ENCODE data around the gene ZBTB46. TPM values are rescaled to one million over a fixed set of nuclear protein-coding genes. Genes with fewer than 3 reads are reported as not detected.

ZBTB46 gene
- total RNA-seq, 5 donors from 2014 or later (not counting 1 experiment from before 2014, with no cell fraction given) = 0.20 to 0.95 (median 0.30) TPM

DNA sequence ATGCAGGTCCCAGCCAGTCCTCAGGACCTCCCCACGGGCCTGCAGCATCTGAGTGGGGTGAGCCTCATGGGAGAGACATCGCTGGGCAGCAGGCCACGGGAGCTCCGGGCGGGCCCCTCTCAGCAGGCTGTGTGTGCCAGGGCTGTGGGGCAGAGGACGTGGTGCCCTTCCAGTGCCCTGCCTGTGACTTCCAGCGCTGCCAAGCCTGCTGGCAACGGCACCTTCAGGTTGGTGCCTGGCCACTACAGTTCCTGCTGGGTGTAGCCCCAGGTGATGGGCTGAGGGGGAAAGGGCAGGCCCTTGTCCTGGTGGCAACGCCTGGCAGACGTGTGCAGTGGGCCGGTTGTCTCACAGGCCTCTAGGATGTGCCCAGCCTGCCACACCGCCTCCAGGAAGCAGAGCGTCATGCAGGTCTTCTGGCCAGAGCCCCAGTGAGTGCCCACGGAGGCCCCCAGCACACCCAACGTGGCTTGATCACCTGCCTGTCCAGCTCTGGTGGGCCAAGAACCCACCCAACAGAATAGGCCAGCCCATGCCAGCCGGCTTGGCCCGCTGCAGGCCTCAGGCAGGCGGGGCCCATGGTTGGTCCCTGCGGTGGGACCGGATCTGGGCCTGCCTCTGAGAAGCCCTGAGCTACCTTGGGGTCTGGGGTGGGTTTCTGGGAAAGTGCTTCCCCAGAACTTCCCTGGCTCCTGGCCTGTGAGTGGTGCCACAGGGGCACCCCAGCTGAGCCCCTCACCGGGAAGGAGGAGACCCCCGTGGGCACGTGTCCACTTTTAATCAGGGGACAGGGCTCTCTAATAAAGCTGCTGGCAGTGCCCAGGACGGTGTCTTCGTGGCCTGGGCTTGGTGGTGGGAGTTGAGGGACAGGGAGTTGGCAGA is 135.4 kb downstream of the ZBTB46 start:
- peak overlapping the region in 1 of 2 donors; percentile 55 for H3K27ac Mint-ChIP-seq
- H3K9me3 Mint-ChIP-seq = no peaks in the 10 kb centered on the region
- no peak overlapping the region for H3K27ac ChIP-seq (ENCODE audit: low read length)
- DNase-seq = no peak
- no peak for ATAC-seq (replicated peaks in 1 of 4)
- H3K36me3 Mint-ChIP-seq = no peaks in the 10 kb centered on the region
- no peaks in the 10 kb centered on the region for H3K27me3 Mint-ChIP-seq
- no peak overlapping the region for H3K4me3 ChIP-seq (ENCODE audit: control insufficient read depth in 1 of 2, extremely low read depth in 1 of 2, low read length in 1 of 2)
- peaks cover 0 to 16% of the 10 kb centered on the region in 2 donors for H3K36me3 ChIP-seq (ENCODE audit: control insufficient read depth in 2 of 2, extremely low read depth in 1 of 2, insufficient read depth in 1 of 2, low read length in 1 of 2)
- peaks cover 2 to 68% of the 10 kb centered on the region in 2 experiments for H3K4me1 ChIP-seq (ENCODE audit: control insufficient read depth in 1 of 2, extremely low read depth in 1 of 2, insufficient read depth in 2 of 2, low read length in 2 of 2)
- H3K4me3 Mint-ChIP-seq = peak overlapping the region in 1 of 3 donors; percentile 64
- ChIA-PET POLR2A (no interaction called here), CTCF (no interaction called here)
- peaks cover 5 to 26% (median 9%) of the 10 kb centered on the region in 3 donors for H3K4me1 Mint-ChIP-seq
- 85% methylated on average over 23 of the region's 25 CpGs for WGBS (ENCODE audit: insufficient coverage)
- no peaks in the 10 kb centered on the region for H3K27me3 ChIP-seq (replicated peaks in 1 of 2; ENCODE audit: control insufficient read depth in 2 of 2, extremely low read depth in 1 of 2, insufficient read depth in 2 of 2, low read length in 1 of 2)
- no peaks in the 10 kb centered on the region for H3K9me3 ChIP-seq

DNA sequence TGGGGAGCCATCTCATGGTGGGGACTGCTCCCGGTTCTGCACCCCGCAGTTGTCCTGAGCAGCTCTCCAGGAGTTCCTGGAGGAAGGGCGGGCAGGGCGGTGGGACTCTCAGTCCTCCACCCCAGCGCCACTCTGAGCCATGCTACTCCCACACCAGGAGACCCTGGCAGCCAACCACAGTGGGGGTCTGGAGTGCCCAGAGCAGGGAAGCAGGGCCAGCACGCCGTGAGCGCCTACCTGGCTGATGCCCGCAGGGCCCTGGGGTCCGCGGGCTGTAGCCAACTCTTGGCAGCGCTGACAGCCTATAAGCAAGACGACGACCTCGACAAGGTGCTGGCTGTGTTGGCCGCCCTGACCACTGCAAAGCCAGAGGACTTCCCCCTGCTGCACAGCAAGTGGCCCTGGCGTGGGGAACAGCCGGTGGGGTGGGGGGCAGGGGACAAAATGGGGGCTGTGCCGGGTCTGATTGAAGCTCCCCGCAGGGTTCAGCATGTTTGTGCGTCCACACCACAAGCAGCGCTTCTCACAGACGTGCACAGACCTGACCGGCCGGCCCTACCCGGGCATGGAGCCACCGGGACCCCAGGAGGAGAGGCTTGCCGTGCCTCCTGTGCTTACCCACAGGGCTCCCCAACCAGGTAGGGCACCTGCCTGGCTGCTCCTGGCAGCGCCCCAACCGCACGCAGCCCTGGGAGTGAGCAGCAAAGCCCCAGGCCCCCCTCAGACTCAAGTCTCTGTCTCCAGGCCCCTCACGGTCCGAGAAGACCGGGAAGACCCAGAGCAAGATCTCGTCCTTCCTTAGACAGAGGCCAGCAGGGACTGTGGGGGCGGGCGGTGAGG is 136.3 kb downstream of the ZBTB46 start:
- Mint-ChIP-seq H3K27me3 (no peaks in the 10 kb centered on the region), H3K27ac (no peak overlapping the region), H3K36me3 (no peaks in the 10 kb centered on the region), H3K4me1 (peaks cover 5 to 21% (median 9%) of the 10 kb centered on the region in 3 donors), H3K4me3 (no peak overlapping the region), H3K9me3 (no peaks in the 10 kb centered on the region)
- ATAC-seq (replicated peaks in 1 of 4) (no peak), DNase-seq (no peak)
- Histone ChIP-seq H3K9me3 (no peaks in the 10 kb centered on the region), H3K4me1 (ENCODE audit: control insufficient read depth in 1 of 2, extremely low read depth in 1 of 2, insufficient read depth in 2 of 2, low read length in 2 of 2) (peaks cover 2 to 59% of the 10 kb centered on the region in 2 experiments), H3K36me3 (ENCODE audit: control insufficient read depth in 2 of 2, extremely low read depth in 1 of 2, insufficient read depth in 1 of 2, low read length in 1 of 2) (peaks cover 0 to 14% of the 10 kb centered on the region in 2 donors), H3K27ac (ENCODE audit: low read length) (no peak overlapping the region), H3K4me3 (ENCODE audit: control insufficient read depth in 1 of 2, extremely low read depth in 1 of 2, low read length in 1 of 2) (no peak overlapping the region), H3K27me3 (replicated peaks in 1 of 2; ENCODE audit: control insufficient read depth in 2 of 2, extremely low read depth in 1 of 2, insufficient read depth in 2 of 2, low read length in 1 of 2) (no peaks in the 10 kb centered on the region)
- POLR2A ChIA-PET = no interaction called here
- 97% methylated on average over 30 of the region's 37 CpGs for WGBS (ENCODE audit: insufficient coverage)
- CTCF ChIA-PET = no interaction called here

DNA sequence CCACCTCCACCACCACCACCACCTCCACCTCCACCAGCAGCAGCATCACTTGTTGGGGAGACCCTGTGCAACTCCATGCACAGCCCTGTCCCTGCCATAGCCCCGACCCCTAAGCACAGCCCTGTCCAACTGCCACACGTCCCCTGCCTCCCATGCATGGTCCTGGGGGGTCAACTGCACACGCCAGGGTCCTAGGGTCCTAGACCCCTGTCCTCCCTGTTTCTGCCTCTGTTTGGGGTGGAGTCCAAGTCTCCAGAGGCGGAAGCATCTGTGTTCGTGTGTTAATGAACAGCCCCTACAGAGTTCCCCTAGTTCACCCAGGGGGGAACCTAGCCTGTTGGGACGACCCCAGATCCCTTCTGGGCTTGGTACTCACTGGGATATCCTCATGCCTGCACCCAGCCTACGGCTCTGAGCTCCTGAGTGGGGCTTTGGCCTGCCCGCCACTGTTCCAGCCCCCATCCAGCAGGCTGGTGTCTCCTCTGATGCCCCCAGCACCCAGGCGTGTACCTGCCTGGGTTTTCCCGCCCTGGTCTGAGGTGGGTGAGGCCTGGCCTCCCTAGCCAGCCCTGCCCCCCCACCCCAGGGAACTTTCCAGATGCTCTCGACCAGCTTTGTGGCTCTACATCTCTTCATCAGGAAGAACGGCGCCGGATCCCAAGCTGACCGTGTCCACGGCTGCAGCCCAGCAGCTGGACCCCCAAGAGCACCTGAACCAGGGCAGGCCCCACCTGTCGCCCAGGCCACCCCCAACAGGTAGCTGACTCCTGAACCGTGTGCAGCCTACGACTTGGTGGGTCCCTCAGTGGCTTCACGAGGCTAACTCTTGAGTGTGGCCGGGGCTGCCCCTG is 137.1 kb downstream of the ZBTB46 start:
- Mint-ChIP-seq H3K4me1 (peaks cover 5 to 19% (median 9%) of the 10 kb centered on the region in 3 donors), H3K27ac (peak overlapping the region in 1 of 2 donors; percentile 58), H3K4me3 (no peak overlapping the region), H3K9me3 (no peaks in the 10 kb centered on the region), H3K36me3 (no peaks in the 10 kb centered on the region), H3K27me3 (no peaks in the 10 kb centered on the region)
- Histone ChIP-seq H3K36me3 (ENCODE audit: control insufficient read depth in 2 of 2, extremely low read depth in 1 of 2, insufficient read depth in 1 of 2, low read length in 1 of 2) (peaks cover 0 to 13% of the 10 kb centered on the region in 2 donors), H3K9me3 (no peaks in the 10 kb centered on the region), H3K4me1 (ENCODE audit: control insufficient read depth in 1 of 2, extremely low read depth in 1 of 2, insufficient read depth in 2 of 2, low read length in 2 of 2) (peaks cover 2 to 54% of the 10 kb centered on the region in 2 experiments), H3K27ac (ENCODE audit: low read length) (no peak overlapping the region), H3K27me3 (replicated peaks in 1 of 2; ENCODE audit: control insufficient read depth in 2 of 2, extremely low read depth in 1 of 2, insufficient read depth in 2 of 2, low read length in 1 of 2) (no peaks in the 10 kb centered on the region), H3K4me3 (ENCODE audit: control insufficient read depth in 1 of 2, extremely low read depth in 1 of 2, low read length in 1 of 2) (no peak overlapping the region)
- ChIA-PET POLR2A (no interaction called here), CTCF (no interaction called here)
- 97% methylated on average over 17 of the region's 21 CpGs for WGBS (ENCODE audit: insufficient coverage)
- ATAC-seq (replicated peaks in 1 of 4) (no peak), DNase-seq (no peak)

Other genes with a start within 250 kb of the ZBTB46 start
- 10 to 100 TPM; 20.7 to 30.3 (median 29.0) TPM for gene GMEB2, start 204.2 kb downstream of the ZBTB46 start, total RNA-seq
- gene STMN3, start 177.8 kb downstream of the ZBTB46 start, total RNA-seq = 100 to 1,000 TPM in 3 of 5 donors, 10 to 100 TPM in 2; 92.9 to 121 (median 107) TPM
- gene RTEL1, start 173.0 kb downstream of the ZBTB46 start, total RNA-seq = 10 to 100 TPM; 30.7 to 41.6 (median 36.8) TPM
- 1 to 10 TPM in 2 of 5 donors, under 1 TPM in 2, not detected in 1; 0.37 to 1.5 (median 0.91) TPM for gene TNFRSF6B, start 134.6 kb downstream of the ZBTB46 start, total RNA-seq
- gene ARFRP1, start 123.3 kb downstream of the ZBTB46 start, total RNA-seq = 100 to 1,000 TPM in 2 of 5 donors, 10 to 100 TPM in 3; 58.5 to 102 (median 99.5) TPM
- 10 to 100 TPM; 42.7 to 71.0 (median 59.0) TPM for gene ZGPAT, start 123.2 kb downstream of the ZBTB46 start, total RNA-seq
- gene LIME1, start 94.6 kb downstream of the ZBTB46 start, total RNA-seq = 100 to 1,000 TPM; 144 to 248 (median 172) TPM
- 100 to 1,000 TPM; 110 to 173 (median 135) TPM for gene SLC2A4RG, start 91.5 kb downstream of the ZBTB46 start, total RNA-seq
- gene ABHD16B, start 30.2 kb upstream of the ZBTB46 start, total RNA-seq = not detected
- 10 to 100 TPM; 27.8 to 44.1 (median 39.3) TPM for gene TPD52L2, start 34.0 kb upstream of the ZBTB46 start, total RNA-seq
- 10 to 100 TPM; 35.4 to 63.7 (median 54.9) TPM for gene DNAJC5, start 63.9 kb upstream of the ZBTB46 start, total RNA-seq
- gene UCKL1, start 125.2 kb upstream of the ZBTB46 start, total RNA-seq = 10 to 100 TPM; 40.6 to 72.3 (median 67.0) TPM
- gene ZNF512B, start 138.7 kb upstream of the ZBTB46 start, total RNA-seq = 10 to 100 TPM; 22.7 to 26.3 (median 25.1) TPM
- 10 to 100 TPM; 16.1 to 30.8 (median 17.7) TPM for gene SAMD10, start 148.4 kb upstream of the ZBTB46 start, total RNA-seq
- gene PRPF6, start 149.9 kb upstream of the ZBTB46 start, total RNA-seq = 100 to 1,000 TPM in 1 of 5 donors, 10 to 100 TPM in 4; 59.8 to 106 (median 83.5) TPM
- 10 to 100 TPM in 2 of 5 donors, 1 to 10 TPM in 3; 4.5 to 20.8 (median 9.5) TPM for gene C20orf204, start 204.9 kb upstream of the ZBTB46 start, total RNA-seq
- gene SOX18, start 218.4 kb upstream of the ZBTB46 start, total RNA-seq = under 1 TPM in 3 of 5 donors, not detected in 2; 0.35 to 0.56 (median 0.44) TPM
- gene TCEA2, start 231.9 kb upstream of the ZBTB46 start, total RNA-seq = 10 to 100 TPM; 25.8 to 49.7 (median 40.1) TPM
- gene RGS19, start 248.3 kb upstream of the ZBTB46 start, total RNA-seq = 10 to 100 TPM; 39.2 to 61.7 (median 57.3) TPM
- 1 to 10 TPM; 1.1 to 1.9 (median 1.5) TPM for gene OPRL1, start 248.8 kb upstream of the ZBTB46 start, total RNA-seq